Tibial nerve (tissue), 4 donors: Measurements from ENCODE around the gene CNTN6. TPM values are rescaled to one million over a fixed set of nuclear protein-coding genes. Genes with fewer than 3 reads are reported as not detected.

ENCODE experiments used
- DNase-seq, 2 donors: peaks; one replicate each; pipeline ENCODE4 v3.0.0-alpha.2; 2019; ENCODE audit warnings: low spot score in 2 of 2
- H3K27ac ChIP-seq, 4 donors: fragments of 200-600 bp; sonication (generic) in 3 of 4; one replicate each; pipeline ENCODE4 v1.5.1; 2017 to 2019; ENCODE audit warnings: mild to moderate bottlenecking in 1 of 4
- H3K27me3 ChIP-seq, 2 donors: fragments of 200-600 bp; sonication (generic) in 1 of 2; one replicate each; pipeline versions ENCODE4 v1.5.1 to v1.6.0; 2017 to 2019
- H3K36me3 ChIP-seq, 3 donors: fragments of 200-600 bp; sonication (generic); one replicate each; pipeline ENCODE4 v1.5.1; 2018 to 2019
- H3K4me1 ChIP-seq, 4 donors: fragments of 200-600 bp; sonication (generic) in 3 of 4; one replicate each; pipeline ENCODE4 v1.5.1; 2017 to 2019
- H3K4me3 ChIP-seq, 4 donors: fragments of 200-600 bp; sonication (generic) in 3 of 4; one replicate each; pipeline ENCODE4 v1.5.1; 2017 to 2019; ENCODE audit warnings: mild to moderate bottlenecking in 1 of 4, moderate library complexity in 1 of 4
- H3K9me3 ChIP-seq, 4 donors: fragments of 200-600 bp; sonication (generic) in 3 of 4; one replicate each; pipeline ENCODE4 v1.5.1; 2017 to 2019
- CTCF ChIP-seq, 5 experiments: fragments of 200-600 bp in 3 of 5; fragments of 450-650 bp in 2 of 5; sonication (generic) in 3 of 5; IDR thresholded peaks; one replicate each; pipeline ENCODE4 v1.5.1; 2016 to 2019; ENCODE audit warnings: antibody characterized with exemption in 5 of 5, mild to moderate bottlenecking in 3 of 5, moderate library complexity in 2 of 5
- EP300 ChIP-seq, 2 donors: sonication (generic); formaldehyde crosslinking; IDR thresholded peaks; one replicate each; pipeline ENCODE4 v1.6.1; 2017; ENCODE audit warnings: antibody characterized with exemption in 2 of 2, mild to moderate bottlenecking in 1 of 2
- POLR2A ChIP-seq, 2 donors: fragments of 450-650 bp; IDR thresholded peaks; one replicate each; pipeline ENCODE4 v1.6.1; 2017; ENCODE audit warnings: antibody characterized with exemption in 2 of 2, mild to moderate bottlenecking in 2 of 2, moderate library complexity in 2 of 2
- WGBS, 2 donors: methylation state at CpG; one replicate each; pipeline ENCODE4 v1.1.5; 2018; 5-methylcytosine and 5-hydroxymethylcytosine counted together
- total RNA-seq, 4 donors: library from RNA; depleted of rRNA; stranded (reverse); fragments of >200 nt; gene quantifications; one replicate each; pipeline ENCODE4 v1.1.0, GENCODE V29; 2016

The CNTN6 gene
- total RNA-seq, 4 donors from 2014 or later: 0.20 TPM; not detected in 3

- WGBS, 2 donors: 71% methylated on average over 3 of the region's 3 CpGs
- TF ChIP-seq CTCF (IDR thresholded peaks at IDR 0.05) (no peak), POLR2A (IDR thresholded peaks at IDR 0.05) (no peak), EP300 (IDR thresholded peaks at IDR 0.05) (no peak)
- H3K27me3 ChIP-seq: no peaks in the 10 kb centered on the region
- no peak overlapping the region for H3K27ac ChIP-seq
- H3K9me3 ChIP-seq: no peaks in the 10 kb centered on the region
- H3K4me1 ChIP-seq: no peaks in the 10 kb centered on the region
- no peaks in the 10 kb centered on the region for H3K36me3 ChIP-seq
- no peak for DNase-seq
- no peak overlapping the region for H3K4me3 ChIP-seq
Measured at GRCh38 chr3:1423566-1424089, 330.8 kb downstream of the CNTN6 start.

GRCh38 chr3:1439395-1439794 lies 346.6 kb downstream of the CNTN6 start:
- no peak overlapping the region for H3K4me3 ChIP-seq
- no peak overlapping the region for H3K27ac ChIP-seq
- no peaks in the 10 kb centered on the region for H3K4me1 ChIP-seq
- no peaks in the 10 kb centered on the region for H3K27me3 ChIP-seq
- DNase-seq: no peak
- TF ChIP-seq EP300 (IDR thresholded peaks at IDR 0.05) (no peak), POLR2A (IDR thresholded peaks at IDR 0.05) (no peak), CTCF (IDR thresholded peaks at IDR 0.05) (no peak)
- H3K36me3 ChIP-seq: no peaks in the 10 kb centered on the region
- WGBS, 2 donors: 92 to 96% methylated on average over 2 of the region's 2 CpGs
- H3K9me3 ChIP-seq: no peaks in the 10 kb centered on the region

GRCh38 chr3:1442271-1442670 lies 349.4 kb downstream of the CNTN6 start:
- TF ChIP-seq CTCF (IDR thresholded peaks at IDR 0.05): no peak
- TF ChIP-seq EP300 (IDR thresholded peaks at IDR 0.05): no peak
- no peak for TF ChIP-seq POLR2A (IDR thresholded peaks at IDR 0.05)
- Histone ChIP-seq H3K9me3 (no peaks in the 10 kb centered on the region), H3K4me1 (no peaks in the 10 kb centered on the region), H3K27me3 (no peaks in the 10 kb centered on the region), H3K4me3 (no peak overlapping the region), H3K36me3 (no peaks in the 10 kb centered on the region), H3K27ac (no peak overlapping the region)
- no peak for DNase-seq
- WGBS, 2 donors: 84 to 89% methylated on average over 3 of the region's 3 CpGs

- WGBS, 2 donors: 77 to 85% methylated on average over 3 of the region's 3 CpGs
- H3K9me3 ChIP-seq: no peaks in the 10 kb centered on the region
- TF ChIP-seq POLR2A (IDR thresholded peaks at IDR 0.05) (no peak), EP300 (IDR thresholded peaks at IDR 0.05) (no peak), CTCF (IDR thresholded peaks at IDR 0.05) (no peak)
- H3K27me3 ChIP-seq: no peaks in the 10 kb centered on the region
- H3K27ac ChIP-seq: no peak overlapping the region
- H3K36me3 ChIP-seq: no peaks in the 10 kb centered on the region
- no peak for DNase-seq
- H3K4me1 ChIP-seq: no peaks in the 10 kb centered on the region
- no peak overlapping the region for H3K4me3 ChIP-seq
Measured at GRCh38 chr3:1444195-1444594, 351.4 kb downstream of the CNTN6 start.

- Histone ChIP-seq H3K27me3 (no peaks in the 10 kb centered on the region), H3K4me1 (no peaks in the 10 kb centered on the region), H3K9me3 (no peaks in the 10 kb centered on the region), H3K27ac (no peak overlapping the region), H3K36me3 (no peaks in the 10 kb centered on the region), H3K4me3 (no peak overlapping the region)
- no peak for DNase-seq
- no peak for TF ChIP-seq CTCF (IDR thresholded peaks at IDR 0.05)
- TF ChIP-seq POLR2A (IDR thresholded peaks at IDR 0.05): no peak
- no peak for TF ChIP-seq EP300 (IDR thresholded peaks at IDR 0.05)
Measured at GRCh38 chr3:1446531-1446930, 353.7 kb downstream of the CNTN6 start.
